Heart right ventricle (tissue), 16 donors: ENCODE data around the gene TMEM170A. TPM values are rescaled to one million over a fixed set of nuclear protein-coding genes. Genes with fewer than 3 reads are reported as not detected.

ENCODE experiments used
- ATAC-seq, 8 donors: fragments of 200-7000 bp; cut with Tn5 transposase; one replicate each; pipeline ENCODE4 v1.9.1; 2020; ENCODE audit warnings: mild to moderate bottlenecking in 8 of 8, moderate library complexity in 8 of 8, moderate number of reproducible peaks in 1 of 8
- DNase-seq, 2 donors: peaks; one replicate each; pipeline ENCODE4 v3.0.0-alpha.2; 2020
- H3K27ac ChIP-seq, 10 donors: fragments of 200-600 bp; sonication (generic) in 2 of 10; one replicate each; pipeline versions ENCODE4 v1.5.0 to v1.8.0; 2020 to 2022; ENCODE audit warnings: mild to moderate bottlenecking in 3 of 10
- H3K27me3 ChIP-seq, 7 donors: fragments of 200-600 bp; one replicate each; pipeline ENCODE4 v1.8.0; 2021 to 2022; ENCODE audit warnings: mild to moderate bottlenecking in 2 of 7
- H3K36me3 ChIP-seq, 9 donors: fragments of 200-600 bp; sonication (generic) in 1 of 9; one replicate each; pipeline versions ENCODE4 v1.5.0 to v1.8.0; 2020 to 2022; ENCODE audit warnings: mild to moderate bottlenecking in 2 of 9
- H3K4me1 ChIP-seq, 9 donors: fragments of 200-600 bp; sonication (generic) in 1 of 9; one replicate each; pipeline versions ENCODE4 v1.5.0 to v1.8.0; 2020 to 2022; ENCODE audit warnings: mild to moderate bottlenecking in 4 of 9
- H3K4me3 ChIP-seq, 10 donors: fragments of 200-600 bp; sonication (generic) in 2 of 10; one replicate each; pipeline versions ENCODE4 v1.5.0 to v1.8.0; 2020 to 2022; ENCODE audit warnings: mild to moderate bottlenecking in 7 of 10, moderate library complexity in 2 of 10
- H3K9me3 ChIP-seq, 11 donors: fragments of 200-600 bp in 10 of 11; sonication (generic) in 2 of 11; one replicate each; pipeline versions ENCODE4 v1.5.0 to v1.8.0; 2013 to 2022; ENCODE audit warnings: mild to moderate bottlenecking in 2 of 11, control low read depth in 1 of 11, moderate library complexity in 1 of 11
- WGBS, 2 donors: extraction: QIAGEN DNeasy Blood & Tissue Kit; methylation state at CpG; one replicate each; pipeline ENCODE4 v1.1.7; 2013; ENCODE audit warnings: inconsistent platforms in 1 of 2; 5-methylcytosine and 5-hydroxymethylcytosine counted together
- intact Hi-C, 10 donors: fragments of 100-400 bp; cut with DNase I; formaldehyde crosslinking; loops; one replicate each; pipeline versions ENCODE4 v1.11.1 to v1.14.2; 2022
- polyA plus RNA-seq, 2 donors: library from polyadenylated mRNA; stranded (reverse); fragments of 200-250 nt; gene quantifications; one replicate each; pipeline ENCODE4 v1.2.3, GENCODE V29; 2013
- total RNA-seq, 10 donors: library from RNA; stranded (reverse); fragmentation: NEBNext Ultra II Directional in 3 of 10; extraction: Animal tissue kit (Norgen Biotek cat#: 25700) in 3 of 10; gene quantifications; one replicate each; pipeline versions ENCODE4 v1.2.1 to v1.2.4, GENCODE V29; 2021 to 2023
- TF ChIP-seq, protein P1 (sequence below), 9 donors: fragments of 200-600 bp; sonication (generic) in 2 of 9; IDR thresholded peaks; one replicate each; pipeline versions ENCODE4 v1.5.0 to v1.8.0; 2021 to 2022; ENCODE audit warnings: antibody characterized with exemption in 9 of 9, mild to moderate bottlenecking in 5 of 9, moderate library complexity in 1 of 9
- donor health status: Arrhythmogenic right ventricular cardiomyopathy.
- donor health status: ischemic (EF 13 %, LVEDD 7.1; RV severe dilation, severe dysfunction).
- donor health status: healthy with polysubstance abuse.
- donor health status: DM: no; HTN: yes; CAD: no.
- donor health status: DM: no; HTN: no; CAD: no.
- donor health status: ischemic (EF 25% LVEDD 6.9; RV normal size, moderate dysfunction).
- donor health status: ischemic (EF 25% LVEDD 5.7; RV mildly dilated, moderate dysfunction).
- donor health status: healthy.
- donor health status: DM: yes; HTN: yes; CAD: no.
- donor health status: Ischemic cardiomyopathy.
- donor health status: ischemic (EF 35%, LVEDD 5.7; RV mildly dilated, moderate dysfunction).
- donor health status: nonischemic (EF 11% LVEDD 7.7; RV severe dilation, severe dysfunction).
- donor health status: DM: yes; HTN: yes; CAD: no.
- donor health status: PGD.
- donor health status: ischemic (EF 29% LVEDD 5.4; RV normal size, mild dysfunction).
- donor health status: nonischemic (EF 23%, LVEDD 6.1; RV moderate dilation, normal function).

The TMEM170A gene
- total and polyA plus RNA-seq, 12 donors = 3.8 to 12.5 (median 8.8) TPM

DNA sequence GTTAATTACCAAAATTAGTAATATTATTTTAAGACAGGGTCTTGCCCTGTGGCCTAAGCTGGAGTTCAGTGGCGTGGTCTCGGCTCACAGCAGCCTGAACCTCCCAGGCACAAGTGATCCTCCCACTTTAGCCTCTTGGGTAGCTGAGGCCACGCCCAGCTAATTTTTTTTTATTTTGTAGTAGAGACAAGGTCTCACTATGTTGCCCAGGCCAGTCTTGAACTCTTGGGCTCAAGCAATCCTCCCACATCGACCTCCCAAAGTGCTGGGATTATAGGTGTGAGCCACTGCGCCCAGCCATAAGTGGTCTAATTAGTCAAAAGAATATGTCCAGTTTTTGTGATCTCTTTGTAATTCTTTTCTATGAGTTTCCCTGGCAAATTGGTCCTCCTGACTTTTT lies 19.2 kb downstream of the TMEM170A start:
- no peaks in the 10 kb centered on the region for H3K27me3 ChIP-seq
- 75 to 80% methylated on average over 5 of the region's 5 CpGs for WGBS, 2 donors
- no peaks in the 10 kb centered on the region for H3K9me3 ChIP-seq
- no peak overlapping the region for H3K4me3 ChIP-seq
- peaks cover 0 to 10% (median 0%) of the 10 kb centered on the region in 9 donors for H3K4me1 ChIP-seq
- intact Hi-C loops = no loop called here
- H3K27ac ChIP-seq = no peak overlapping the region
- peaks cover 0 to 46% (median 4%) of the 10 kb centered on the region in 9 donors for H3K36me3 ChIP-seq
- TF ChIP-seq, protein P1, sequence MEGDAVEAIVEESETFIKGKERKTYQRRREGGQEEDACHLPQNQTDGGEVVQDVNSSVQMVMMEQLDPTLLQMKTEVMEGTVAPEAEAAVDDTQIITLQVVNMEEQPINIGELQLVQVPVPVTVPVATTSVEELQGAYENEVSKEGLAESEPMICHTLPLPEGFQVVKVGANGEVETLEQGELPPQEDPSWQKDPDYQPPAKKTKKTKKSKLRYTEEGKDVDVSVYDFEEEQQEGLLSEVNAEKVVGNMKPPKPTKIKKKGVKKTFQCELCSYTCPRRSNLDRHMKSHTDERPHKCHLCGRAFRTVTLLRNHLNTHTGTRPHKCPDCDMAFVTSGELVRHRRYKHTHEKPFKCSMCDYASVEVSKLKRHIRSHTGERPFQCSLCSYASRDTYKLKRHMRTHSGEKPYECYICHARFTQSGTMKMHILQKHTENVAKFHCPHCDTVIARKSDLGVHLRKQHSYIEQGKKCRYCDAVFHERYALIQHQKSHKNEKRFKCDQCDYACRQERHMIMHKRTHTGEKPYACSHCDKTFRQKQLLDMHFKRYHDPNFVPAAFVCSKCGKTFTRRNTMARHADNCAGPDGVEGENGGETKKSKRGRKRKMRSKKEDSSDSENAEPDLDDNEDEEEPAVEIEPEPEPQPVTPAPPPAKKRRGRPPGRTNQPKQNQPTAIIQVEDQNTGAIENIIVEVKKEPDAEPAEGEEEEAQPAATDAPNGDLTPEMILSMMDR (IDR thresholded peaks at IDR 0.05) = no peak
- ATAC-seq = peak in 2 of 8 donors; percentile 30 to 51
- DNase-seq = no peak

DNA sequence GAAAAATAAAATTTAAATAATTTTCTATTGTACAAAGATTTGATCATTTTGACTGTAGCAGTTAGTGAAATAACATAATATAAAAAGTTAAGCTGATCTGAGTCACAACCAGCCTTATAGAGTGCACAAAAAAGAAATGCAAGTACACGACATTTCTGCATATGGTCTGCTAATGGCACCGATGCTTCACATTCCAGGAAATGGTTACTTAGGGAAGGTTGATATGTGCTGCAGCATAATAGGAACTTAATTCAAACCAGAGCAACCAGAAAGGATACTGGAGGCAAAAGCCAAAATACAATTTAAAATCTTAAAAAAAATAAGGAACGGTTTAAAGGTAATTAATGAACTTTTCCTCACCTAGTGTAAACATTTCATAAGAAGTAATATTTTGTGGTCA lies 21.2 kb downstream of the TMEM170A start:
- Histone ChIP-seq H3K36me3 (peaks cover 0 to 26% (median 4%) of the 10 kb centered on the region in 9 donors), H3K4me1 (peaks cover 0 to 10% (median 0%) of the 10 kb centered on the region in 9 donors), H3K27ac (no peak overlapping the region), H3K27me3 (no peaks in the 10 kb centered on the region), H3K4me3 (no peak overlapping the region), H3K9me3 (no peaks in the 10 kb centered on the region)
- intact Hi-C loops = no loop called here
- no peak for DNase-seq
- 73 to 81% methylated on average over 3 of the region's 3 CpGs for WGBS, 2 donors
- no peak for ATAC-seq
- TF ChIP-seq, protein P1 (IDR thresholded peaks at IDR 0.05) = no peak

DNA sequence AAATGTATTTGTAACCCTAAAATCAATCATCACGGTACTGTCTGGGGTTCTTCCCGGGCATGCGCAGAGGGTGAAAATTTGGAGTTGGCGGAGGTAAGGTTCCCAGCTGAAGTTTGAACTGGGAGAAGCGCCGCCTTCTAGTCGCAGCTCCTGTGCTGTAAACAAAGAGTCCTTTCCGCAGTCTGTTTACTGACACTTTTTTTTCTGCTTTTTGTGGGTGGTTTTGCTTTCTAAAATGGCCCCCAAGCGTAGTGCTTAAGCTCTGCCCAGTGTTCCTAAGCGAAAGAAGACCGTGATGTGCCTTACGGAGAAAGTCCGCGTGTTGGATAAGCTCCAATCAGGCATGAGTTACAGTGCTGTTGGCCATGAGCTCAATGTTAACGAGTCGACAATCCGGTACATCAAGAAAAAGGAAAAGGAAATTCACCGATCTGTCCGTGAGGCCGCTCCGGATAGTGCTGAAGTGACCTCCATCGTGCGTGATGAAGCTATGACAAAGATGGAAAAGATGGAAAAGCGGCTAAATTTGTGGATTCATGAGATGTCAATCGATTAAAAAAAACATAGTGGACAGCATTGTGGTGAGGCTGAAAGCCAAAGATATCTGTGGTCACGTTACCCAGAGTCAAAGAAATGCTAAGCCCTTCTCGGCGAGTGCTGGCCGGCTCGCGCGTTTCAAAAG lies 30.6 kb downstream of the TMEM170A start:
- intact Hi-C loops = loop anchor here in 1 of 10 donors (1.0 kb wide), 1 partner anchor 83 kb away; no protein-coding TSS in a partner anchor
- DNase-seq (peak in 1 of 2 donors; percentile 80), ATAC-seq (peak; percentile 65 to 83 (median 76))
- TF ChIP-seq, protein P1 (IDR thresholded peaks at IDR 0.05) = no peak
- no peaks in the 10 kb centered on the region for H3K27me3 ChIP-seq
- no peaks in the 10 kb centered on the region for H3K9me3 ChIP-seq
- 1 to 4% methylated on average over 32 of the region's 32 CpGs for WGBS, 2 donors
- H3K4me3 ChIP-seq = peak overlapping the region; percentile 57 to 99 (median 88)
- H3K27ac ChIP-seq = peak overlapping the region; percentile 88 to 99 (median 95)
- H3K36me3 ChIP-seq = no peaks in the 10 kb centered on the region
- peaks cover 0 to 38% (median 26%) of the 10 kb centered on the region in 9 donors for H3K4me1 ChIP-seq

DNA sequence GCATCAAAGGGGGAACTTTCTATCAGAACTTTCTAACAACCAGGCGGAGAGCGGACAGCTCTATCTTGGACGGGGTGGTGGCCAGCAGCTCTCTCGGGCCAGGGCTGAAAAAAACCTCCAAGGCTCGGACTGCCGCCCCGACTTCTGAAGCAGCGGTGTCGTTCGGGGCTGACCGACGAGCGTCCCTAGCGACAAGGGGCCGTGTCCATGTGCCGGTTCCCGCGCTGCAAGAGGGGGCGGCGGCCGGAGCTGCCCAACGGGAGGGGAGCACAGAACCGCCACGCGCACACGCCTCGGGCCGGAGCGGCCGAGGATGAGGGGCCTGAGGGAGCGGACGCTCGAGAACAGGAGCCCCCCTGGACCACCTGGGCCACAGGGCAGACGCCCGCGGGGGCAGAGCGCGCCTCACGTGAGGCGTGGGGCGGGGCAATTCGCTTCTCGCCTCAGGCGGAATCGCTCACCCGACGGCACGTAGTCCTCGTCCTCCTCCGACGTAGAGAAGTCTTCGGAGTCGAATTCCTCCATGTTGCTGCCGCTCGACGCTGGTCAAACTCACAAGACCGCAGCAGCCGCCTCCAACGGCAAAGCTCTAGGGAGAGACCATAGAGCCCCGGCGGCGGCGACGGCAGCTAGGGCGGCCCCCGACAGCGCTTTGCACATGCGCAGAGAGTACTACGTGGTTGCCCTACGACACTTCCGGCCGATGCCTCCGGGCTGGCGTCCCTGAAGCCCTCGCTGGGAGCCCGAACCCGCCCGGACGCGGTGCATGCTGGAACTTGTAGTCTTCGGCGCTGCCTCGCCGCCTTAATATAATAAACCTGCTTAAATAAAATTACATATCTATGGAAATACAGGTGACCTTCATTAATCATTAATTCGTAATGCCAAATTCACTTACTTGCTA lies 31.4 kb downstream of the TMEM170A start, which contains the start of gene CFDP1:
TSS of gene CFDP1 (minus strand) at position 676 of the 904 bp plus-strand sequence. CDS start at position 525, 151 bp downstream.
- H3K27ac ChIP-seq = peak within 1 kb of the TSS; percentile 88 to 99 (median 95)
- intact Hi-C loops = loop anchor here in 1 of 10 donors (1.0 kb wide), 1 partner anchor 84 kb away; no protein-coding TSS in a partner anchor
- DNase-seq (peak; percentile 96), ATAC-seq (peak; percentile 97 to 99 (median 98))
- H3K27me3 ChIP-seq = no peaks in the 10 kb centered on the region
- H3K36me3 ChIP-seq = peaks cover 0 to 4% (median 0%) of the 10 kb centered on the region in 9 donors
- peak within 1 kb of the TSS; percentile 57 to 99 (median 88) for H3K4me3 ChIP-seq
- TF ChIP-seq, protein P1 (IDR thresholded peaks at IDR 0.05) = peak in 1 of 9 donors; percentile 15
- H3K9me3 ChIP-seq = no peaks in the 10 kb centered on the region
- H3K4me1 ChIP-seq = peaks cover 0 to 38% (median 26%) of the 10 kb centered on the region in 9 donors
- 1% methylated on average over 85 of the region's 85 CpGs for WGBS, 2 donors
